ENCODE data around the gene VSTM2A.

- TF ChIP-seq, protein P1, sequence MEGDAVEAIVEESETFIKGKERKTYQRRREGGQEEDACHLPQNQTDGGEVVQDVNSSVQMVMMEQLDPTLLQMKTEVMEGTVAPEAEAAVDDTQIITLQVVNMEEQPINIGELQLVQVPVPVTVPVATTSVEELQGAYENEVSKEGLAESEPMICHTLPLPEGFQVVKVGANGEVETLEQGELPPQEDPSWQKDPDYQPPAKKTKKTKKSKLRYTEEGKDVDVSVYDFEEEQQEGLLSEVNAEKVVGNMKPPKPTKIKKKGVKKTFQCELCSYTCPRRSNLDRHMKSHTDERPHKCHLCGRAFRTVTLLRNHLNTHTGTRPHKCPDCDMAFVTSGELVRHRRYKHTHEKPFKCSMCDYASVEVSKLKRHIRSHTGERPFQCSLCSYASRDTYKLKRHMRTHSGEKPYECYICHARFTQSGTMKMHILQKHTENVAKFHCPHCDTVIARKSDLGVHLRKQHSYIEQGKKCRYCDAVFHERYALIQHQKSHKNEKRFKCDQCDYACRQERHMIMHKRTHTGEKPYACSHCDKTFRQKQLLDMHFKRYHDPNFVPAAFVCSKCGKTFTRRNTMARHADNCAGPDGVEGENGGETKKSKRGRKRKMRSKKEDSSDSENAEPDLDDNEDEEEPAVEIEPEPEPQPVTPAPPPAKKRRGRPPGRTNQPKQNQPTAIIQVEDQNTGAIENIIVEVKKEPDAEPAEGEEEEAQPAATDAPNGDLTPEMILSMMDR (conservative IDR thresholded peaks at IDR 0.05; ENCODE audit: low read length) = no peak
- TF ChIP-seq EZH2phosphoT487 (IDR thresholded peaks at IDR 0.05; ENCODE audit: borderline replicate concordance) = no peak
Observed at GRCh38 chr7:54546081-54546985, 4.2 kb downstream of the VSTM2A start.

Data from Loucy (cell line).